Thyroid gland (tissue), 4 donors: ENCODE results near the gene MLNR.

ENCODE experiments used
- POLR2A ChIP-seq, 2 donors: fragments of 450-650 bp; IDR thresholded peaks; one replicate each; pipeline ENCODE4 v1.6.1; 2017; ENCODE audit warnings: antibody characterized with exemption in 2 of 2, mild to moderate bottlenecking in 2 of 2, moderate library complexity in 1 of 2
- TF ChIP-seq, protein P1 (sequence below), 6 experiments: fragments of 200-600 bp in 3 of 6; fragments of 450-650 bp in 3 of 6; sonication (generic) in 3 of 6; IDR thresholded peaks; one replicate each; pipeline ENCODE4 v1.5.1; 2016 to 2019; ENCODE audit warnings: antibody characterized with exemption in 6 of 6, mild to moderate bottlenecking in 2 of 6, inconsistent platforms in 1 of 6, moderate library complexity in 1 of 6

- TF ChIP-seq, protein P1, sequence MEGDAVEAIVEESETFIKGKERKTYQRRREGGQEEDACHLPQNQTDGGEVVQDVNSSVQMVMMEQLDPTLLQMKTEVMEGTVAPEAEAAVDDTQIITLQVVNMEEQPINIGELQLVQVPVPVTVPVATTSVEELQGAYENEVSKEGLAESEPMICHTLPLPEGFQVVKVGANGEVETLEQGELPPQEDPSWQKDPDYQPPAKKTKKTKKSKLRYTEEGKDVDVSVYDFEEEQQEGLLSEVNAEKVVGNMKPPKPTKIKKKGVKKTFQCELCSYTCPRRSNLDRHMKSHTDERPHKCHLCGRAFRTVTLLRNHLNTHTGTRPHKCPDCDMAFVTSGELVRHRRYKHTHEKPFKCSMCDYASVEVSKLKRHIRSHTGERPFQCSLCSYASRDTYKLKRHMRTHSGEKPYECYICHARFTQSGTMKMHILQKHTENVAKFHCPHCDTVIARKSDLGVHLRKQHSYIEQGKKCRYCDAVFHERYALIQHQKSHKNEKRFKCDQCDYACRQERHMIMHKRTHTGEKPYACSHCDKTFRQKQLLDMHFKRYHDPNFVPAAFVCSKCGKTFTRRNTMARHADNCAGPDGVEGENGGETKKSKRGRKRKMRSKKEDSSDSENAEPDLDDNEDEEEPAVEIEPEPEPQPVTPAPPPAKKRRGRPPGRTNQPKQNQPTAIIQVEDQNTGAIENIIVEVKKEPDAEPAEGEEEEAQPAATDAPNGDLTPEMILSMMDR (IDR thresholded peaks at IDR 0.05) = no peak
- TF ChIP-seq POLR2A (IDR thresholded peaks at IDR 0.05) = no peak
Measured at GRCh38 chr13:49251326-49251725, 31.2 kb downstream of the MLNR start.
